Right cardiac atrium (tissue), 5 donors: ENCODE data around the gene LMO3. TPM values are rescaled to one million over a fixed set of nuclear protein-coding genes. Genes with fewer than 3 reads are reported as not detected.

Experiments used
- ATAC-seq, 2 donors: fragments of 200-7000 bp; cut with Tn5 transposase; one replicate each; pipeline versions ENCODE4 v1.8.0 to v1.9.1; 2020; ENCODE audit warnings: moderate library complexity in 2 of 2, mild to moderate bottlenecking in 1 of 2
- DNase-seq, 3 donors: peaks; one replicate each; pipeline ENCODE4 v3.0.0-alpha.2; 2020
- H3K27ac ChIP-seq: one replicate; pipeline ENCODE4 v1.5.1; 2013; ENCODE audit warnings: mild to moderate bottlenecking, low read length, control low read depth, moderate library complexity
- H3K27me3 ChIP-seq: one replicate; pipeline ENCODE4 v1.6.1; 2013; ENCODE audit not compliant: control insufficient read depth, insufficient read depth
- H3K4me1 ChIP-seq: one replicate; pipeline ENCODE4 v1.6.1; 2013; ENCODE audit warnings: low read length; ENCODE audit not compliant: control insufficient read depth, insufficient read depth
- H3K4me3 ChIP-seq: one replicate; pipeline ENCODE4 v1.5.1; 2013; ENCODE audit warnings: low read length, control low read depth
- H3K9me3 ChIP-seq: one replicate; pipeline ENCODE4 v1.6.1; 2013; ENCODE audit warnings: low read length; ENCODE audit not compliant: control insufficient read depth
- WGBS: extraction: QIAGEN DNeasy Blood & Tissue Kit; methylation state at CpG from one replicate; pipeline ENCODE4 v1.1.7; 2013; 5-methylcytosine and 5-hydroxymethylcytosine counted together
- intact Hi-C, 4 donors: fragments of 100-400 bp; cut with DNase I; formaldehyde crosslinking; loops; one replicate each; pipeline versions ENCODE4 v1.11.0 to v1.14.0; 2022 to 2023
- polyA plus RNA-seq: library from polyadenylated mRNA; stranded (reverse); fragments of 200-250 nt; gene quantifications from one replicate; pipeline ENCODE4 v1.2.3, GENCODE V29; 2013
- total RNA-seq, 4 donors: library from RNA; stranded (reverse); fragmentation: NEBNext Ultra II Directional; extraction: Animal tissue kit (Norgen Biotek cat#: 25700); gene quantifications; one replicate each; pipeline ENCODE4 v1.2.1, GENCODE V29; 2021
- donor health status: healthy with polysubstance abuse.
- donor health status: DM: no; HTN: yes; CAD: no.
- donor health status: DM: no; HTN: no; CAD: no.
- donor health status: DM: no; HTN: yes; CAD: no; lungs with severe emphysema.
- donor health status: DM: yes; HTN: yes; CAD: no.

Gene LMO3
- total and polyA plus RNA-seq, 5 donors: 4.3 to 13.0 (median 5.4) TPM

GRCh38 chr12:16579041-16579440, 26.9 kb downstream of the LMO3 start:
- DNase-seq (no peak), ATAC-seq (no peak)
- intact Hi-C loops: no loop called here
- H3K4me1 ChIP-seq: no peaks in the 10 kb centered on the region
- no peaks in the 10 kb centered on the region for H3K27me3 ChIP-seq
- H3K9me3 ChIP-seq: no peaks in the 10 kb centered on the region
- no peak overlapping the region for H3K4me3 ChIP-seq
- H3K27ac ChIP-seq: no peak overlapping the region
- 49% methylated on average over 1 of the region's 1 CpG for WGBS

- Histone ChIP-seq H3K4me1 (peaks cover 2% of the 10 kb centered on the region), H3K9me3 (no peaks in the 10 kb centered on the region), H3K27me3 (no peaks in the 10 kb centered on the region), H3K27ac (peak overlapping the region; percentile 58), H3K4me3 (peak overlapping the region; percentile 25)
- peak; percentile 93 to 97 for ATAC-seq
- 27% methylated on average over 21 of the region's 21 CpGs for WGBS
- intact Hi-C loops: no loop called here
- peak; percentile 63 to 80 (median 75) for DNase-seq
These were observed 32.4 kb downstream of the LMO3 start for GRCh38 chr12:16573398-16574077.

- Histone ChIP-seq H3K27ac (no peak overlapping the region), H3K4me3 (no peak overlapping the region), H3K9me3 (no peaks in the 10 kb centered on the region), H3K27me3 (no peaks in the 10 kb centered on the region), H3K4me1 (peaks cover 2% of the 10 kb centered on the region)
- ATAC-seq (no peak), DNase-seq (no peak)
- intact Hi-C loops: no loop called here
- WGBS: 56% methylated on average over 1 of the region's 1 CpG
These were observed 37.1 kb downstream of the LMO3 start for GRCh38 chr12:16568873-16569272.

GRCh38 chr12:16564675-16565074, 41.3 kb downstream of the LMO3 start:
- no peak for ATAC-seq
- no peaks in the 10 kb centered on the region for H3K27me3 ChIP-seq
- no peaks in the 10 kb centered on the region for H3K9me3 ChIP-seq
- no peak for DNase-seq
- intact Hi-C loops: no loop called here
- no peak overlapping the region for H3K4me3 ChIP-seq
- WGBS: 67% methylated on average over 1 of the region's 1 CpG
- no peaks in the 10 kb centered on the region for H3K4me1 ChIP-seq
- H3K27ac ChIP-seq: no peak overlapping the region

GRCh38 chr12:16563504-16563903, 42.5 kb downstream of the LMO3 start:
- Histone ChIP-seq H3K9me3 (no peaks in the 10 kb centered on the region), H3K27me3 (no peaks in the 10 kb centered on the region), H3K27ac (no peak overlapping the region), H3K4me3 (no peak overlapping the region), H3K4me1 (no peaks in the 10 kb centered on the region)
- no peak for DNase-seq
- intact Hi-C loops: no loop called here
- 32% methylated on average over 3 of the region's 3 CpGs for WGBS
- ATAC-seq: no peak

- Histone ChIP-seq H3K4me3 (no peak overlapping the region), H3K4me1 (no peaks in the 10 kb centered on the region), H3K9me3 (no peaks in the 10 kb centered on the region), H3K27me3 (no peaks in the 10 kb centered on the region), H3K27ac (no peak overlapping the region)
- 85% methylated on average over 6 of the region's 6 CpGs for WGBS
- intact Hi-C loops: no loop called here
- no peak for ATAC-seq
- no peak for DNase-seq
These were observed 43.0 kb downstream of the LMO3 start for GRCh38 chr12:16562921-16563320.

GRCh38 chr12:16562435-16562834, 43.5 kb downstream of the LMO3 start:
- WGBS: 82% methylated on average over 3 of the region's 3 CpGs
- Histone ChIP-seq H3K27ac (no peak overlapping the region), H3K4me3 (no peak overlapping the region), H3K27me3 (no peaks in the 10 kb centered on the region), H3K4me1 (no peaks in the 10 kb centered on the region), H3K9me3 (no peaks in the 10 kb centered on the region)
- intact Hi-C loops: no loop called here
- ATAC-seq (no peak), DNase-seq (no peak)

GRCh38 chr12:16560273-16560672, 45.7 kb downstream of the LMO3 start:
- Histone ChIP-seq H3K4me3 (no peak overlapping the region), H3K4me1 (no peaks in the 10 kb centered on the region), H3K9me3 (no peaks in the 10 kb centered on the region), H3K27me3 (no peaks in the 10 kb centered on the region), H3K27ac (no peak overlapping the region)
- DNase-seq (no peak), ATAC-seq (no peak)
- intact Hi-C loops: no loop called here
- WGBS: 71% methylated on average over 5 of the region's 5 CpGs

- no peak overlapping the region for H3K4me3 ChIP-seq
- no peak overlapping the region for H3K27ac ChIP-seq
- peak in 1 of 2 donors; percentile 11 for ATAC-seq
- no peaks in the 10 kb centered on the region for H3K27me3 ChIP-seq
- DNase-seq: no peak
- no peaks in the 10 kb centered on the region for H3K4me1 ChIP-seq
- 33% methylated on average over 7 of the region's 7 CpGs for WGBS
- H3K9me3 ChIP-seq: no peaks in the 10 kb centered on the region
- intact Hi-C loops: no loop called here
These were observed 50.3 kb downstream of the LMO3 start for GRCh38 chr12:16555630-16556029.

GRCh38 chr12:16553457-16553856, 52.5 kb downstream of the LMO3 start:
- no peaks in the 10 kb centered on the region for H3K27me3 ChIP-seq
- H3K27ac ChIP-seq: no peak overlapping the region
- intact Hi-C loops: no loop called here
- no peaks in the 10 kb centered on the region for H3K9me3 ChIP-seq
- no peak overlapping the region for H3K4me3 ChIP-seq
- H3K4me1 ChIP-seq: no peaks in the 10 kb centered on the region
- WGBS: 72% methylated on average over 3 of the region's 3 CpGs
- ATAC-seq (no peak), DNase-seq (no peak)

GRCh38 chr12:16552301-16552700, 53.7 kb downstream of the LMO3 start:
- H3K27ac ChIP-seq: no peak overlapping the region
- ATAC-seq: no peak
- intact Hi-C loops: no loop called here

GRCh38 chr12:16545836-16546235, 60.1 kb downstream of the LMO3 start:
- H3K9me3 ChIP-seq: no peaks in the 10 kb centered on the region
- H3K27me3 ChIP-seq: no peaks in the 10 kb centered on the region
- no peaks in the 10 kb centered on the region for H3K4me1 ChIP-seq
- DNase-seq (no peak), ATAC-seq (no peak)
- WGBS: 86% methylated on average over 3 of the region's 3 CpGs
- H3K4me3 ChIP-seq: no peak overlapping the region
- H3K27ac ChIP-seq: no peak overlapping the region
- intact Hi-C loops: no loop called here

More at GRCh38 chr12:16552301-16552700, 53.7 kb downstream of the LMO3 start:
- Histone ChIP-seq H3K4me3 (no peak overlapping the region), H3K27me3 (no peaks in the 10 kb centered on the region), H3K4me1 (no peaks in the 10 kb centered on the region), H3K9me3 (no peaks in the 10 kb centered on the region)
- DNase-seq: no peak
